Astrocyte of the spinal cord (primary cell): Measurements from ENCODE around the gene HSD3B1.

Experiments used
- DNase-seq: peaks from one replicate; pipeline ENCODE4 v3.0.0; 2011; ENCODE audit warnings: low read depth, low spot score
- H3K4me3 ChIP-seq: 2 replicates; pipeline ENCODE4 v1.5.1; 2011; ENCODE audit warnings: low read depth, mild to moderate bottlenecking, low read length, moderate library complexity
- CTCF ChIP-seq: IDR thresholded peaks from 2 replicates; pipeline ENCODE4 v1.5.1; 2012; ENCODE audit warnings: low read depth, mild to moderate bottlenecking, low read length, inconsistent platforms
- in situ Hi-C: cut with HindIII; loops from 2 replicates; pipeline ENCODE4 v1.10.0; 2017; ENCODE audit warnings: low sequenced_read_pairs

HSD3B1 gene

GRCh38 chr1:119539636-119540035 is 32.6 kb downstream of the HSD3B1 start:
- TF ChIP-seq CTCF, result no peak
- no peak for DNase-seq
- H3K4me3 ChIP-seq, result no peak overlapping the region
- in situ Hi-C loops, result no loop called here

- H3K4me3 ChIP-seq, result no peak overlapping the region
- TF ChIP-seq CTCF, result no peak
- in situ Hi-C loops, result no loop called here
- no peak for DNase-seq
These were observed 34.4 kb downstream of the HSD3B1 start for GRCh38 chr1:119541389-119541788.

- H3K4me3 ChIP-seq, result no peak overlapping the region
- no peak for TF ChIP-seq CTCF
- DNase-seq, result no peak
- in situ Hi-C loops, result no loop called here
These were observed 35.5 kb downstream of the HSD3B1 start for GRCh38 chr1:119542492-119542946.

GRCh38 chr1:119544165-119544762 is 37.3 kb downstream of the HSD3B1 start:
- no peak overlapping the region for H3K4me3 ChIP-seq
- peak; percentile 47 for TF ChIP-seq CTCF
- in situ Hi-C loops, result no loop called here
- no peak for DNase-seq

GRCh38 chr1:119546641-119547040 is 39.6 kb downstream of the HSD3B1 start:
- no peak overlapping the region for H3K4me3 ChIP-seq
- in situ Hi-C loops, result no loop called here
- no peak for TF ChIP-seq CTCF
- no peak for DNase-seq

GRCh38 chr1:119547306-119547705 is 40.3 kb downstream of the HSD3B1 start:
- no peak for DNase-seq
- in situ Hi-C loops, result no loop called here
- H3K4me3 ChIP-seq, result no peak overlapping the region
- no peak for TF ChIP-seq CTCF
